ENCODE measurements around the gene CELA2A.
"Not testable (repeated sequence)": the region's sequence is repeated elsewhere in the genome, so short reads cannot be mapped to it uniquely, and the experiment has no call there.

CELA2A gene

GRCh38 chr1:15425521-15425920 lies 31.0 kb upstream of the CELA2A start:
- DNase-seq: no peak

- DNase-seq: no peak
These were observed 30.6 kb upstream of the CELA2A start for GRCh38 chr1:15425958-15426357.

DNA sequence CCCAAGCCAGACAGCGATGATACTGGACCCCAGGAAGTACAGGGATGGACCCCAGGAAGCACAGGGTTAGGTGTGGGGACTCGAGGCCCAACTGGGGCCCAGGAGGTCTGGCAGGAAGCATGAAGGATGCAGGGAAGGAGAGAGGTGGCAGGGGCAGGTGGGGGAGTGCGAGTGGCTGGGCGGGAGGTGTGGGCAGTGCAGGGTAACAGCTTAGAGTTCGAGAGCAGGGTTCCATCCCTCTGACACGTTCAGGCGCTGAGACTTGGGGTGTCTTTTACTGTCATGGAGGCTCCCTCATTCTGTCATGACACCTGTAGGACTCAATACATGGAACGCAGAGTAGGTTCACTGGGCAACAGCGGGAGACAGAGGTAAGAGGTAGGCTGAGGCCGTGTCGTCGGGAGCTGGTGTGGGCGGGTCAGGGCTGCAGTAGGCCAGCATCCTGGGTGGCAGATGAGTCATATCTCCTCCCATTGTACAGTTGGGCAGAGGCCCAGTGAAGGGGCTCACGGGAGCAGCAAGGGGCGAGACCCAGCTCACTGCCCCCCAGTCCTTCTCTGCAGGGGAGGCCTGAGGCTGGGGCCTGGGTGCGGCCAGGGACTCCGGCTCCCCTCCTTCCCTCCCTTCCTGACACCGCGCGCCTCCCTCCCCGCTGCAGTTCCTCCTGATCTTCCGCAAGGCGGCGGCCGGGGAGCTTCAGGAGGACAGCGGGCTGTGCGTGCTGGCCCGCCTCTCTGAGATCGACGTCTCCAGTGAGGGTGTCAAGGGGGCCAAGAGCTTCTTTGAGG lies 29.8 kb upstream of the CELA2A start:
- DNase-seq: peak; percentile 58

DNA sequence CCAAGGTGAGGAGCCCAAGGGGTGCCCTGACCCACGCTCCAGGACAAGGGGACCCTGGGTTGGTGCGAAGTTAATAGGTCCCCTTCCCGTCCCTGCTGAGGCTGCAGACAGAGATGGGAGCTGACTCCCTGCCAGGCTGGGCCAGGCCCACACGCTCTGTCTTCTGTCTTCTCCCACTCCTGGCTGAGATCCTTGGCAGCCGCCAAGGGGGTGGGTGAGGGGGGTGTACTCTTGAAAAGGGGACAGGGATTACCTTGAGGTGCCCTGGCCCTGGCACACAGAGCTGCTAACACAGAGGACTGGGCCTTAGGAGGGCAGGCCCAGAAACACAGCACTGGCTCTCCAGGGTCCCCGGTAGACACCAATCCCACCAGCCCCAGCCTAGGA lies 29.3 kb upstream of the CELA2A start:
- DNase-seq: no peak

DNA sequence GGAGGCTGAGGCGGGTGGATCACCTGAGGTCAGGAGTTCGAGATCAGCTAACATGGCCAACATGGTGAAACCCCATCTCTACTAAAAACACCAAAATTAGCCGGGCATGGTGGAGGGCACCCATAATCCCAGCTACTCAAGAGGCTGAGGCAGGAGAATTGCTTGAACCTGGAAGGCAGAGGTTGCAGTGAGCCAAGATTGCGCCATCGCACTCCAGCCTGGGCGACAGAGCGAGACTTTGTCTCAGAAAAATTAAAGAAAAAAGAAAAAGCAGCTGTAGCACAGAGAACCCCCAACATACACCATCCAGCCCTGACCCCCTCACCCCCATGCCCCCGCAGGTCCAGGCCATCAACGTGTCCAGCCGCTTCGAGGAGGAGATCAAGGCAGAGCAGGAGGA lies 28.3 kb upstream of the CELA2A start:
- DNase-seq: not testable (repeated sequence)

DNA sequence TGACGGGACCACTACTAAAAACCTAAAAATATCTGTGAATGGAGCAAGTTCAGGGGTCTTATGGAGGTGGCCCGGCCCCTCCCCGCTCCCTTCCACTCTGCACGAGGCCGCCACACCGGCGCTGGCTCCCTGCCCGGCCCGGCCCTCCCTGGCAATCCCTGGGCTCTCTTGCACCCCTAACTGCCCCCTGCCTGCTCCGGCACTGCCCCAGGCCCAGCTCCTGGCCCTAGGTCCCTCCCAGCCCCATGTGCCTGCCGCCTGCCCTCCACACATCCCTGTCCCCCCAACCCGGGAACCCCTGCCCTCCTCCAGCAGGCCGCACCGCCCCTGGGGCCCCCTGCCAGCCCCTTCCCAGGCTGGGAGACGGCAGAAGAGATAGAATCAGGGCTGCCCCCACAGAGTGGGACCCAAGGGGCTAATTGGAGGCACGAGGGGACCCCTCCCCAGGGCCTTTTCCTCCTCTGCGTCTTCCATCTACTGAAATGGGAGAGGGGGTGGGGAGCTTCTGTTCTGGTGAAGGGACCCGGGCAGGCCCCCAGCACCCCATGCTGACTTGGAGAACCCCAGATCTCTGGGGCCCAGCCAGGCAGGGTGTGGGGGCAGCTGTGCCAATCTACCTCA lies 27.6 kb upstream of the CELA2A start:
- DNase-seq: no peak

DNA sequence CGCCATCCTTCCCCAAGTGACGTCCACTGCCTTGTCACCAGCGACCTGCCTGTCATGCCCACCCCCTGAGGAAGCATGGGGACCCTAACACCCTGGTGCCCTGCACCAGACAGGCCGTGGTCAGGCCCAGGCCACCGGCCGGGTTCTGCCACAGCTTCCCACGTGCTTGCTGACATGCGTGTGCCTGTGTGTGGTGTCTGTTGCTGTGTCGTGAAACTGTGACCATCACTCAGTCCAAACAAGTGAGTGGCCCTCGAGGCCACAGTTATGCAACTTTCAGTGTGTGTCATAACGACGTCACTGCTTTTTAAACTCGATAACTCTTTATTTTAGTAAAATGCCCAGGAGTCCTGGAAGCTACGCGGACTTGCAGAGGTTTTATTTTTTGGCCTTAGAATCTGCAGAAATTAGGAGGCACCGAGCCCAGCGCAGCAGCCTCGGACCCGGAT lies 26.8 kb upstream of the CELA2A start:
- DNase-seq: no peak

DNA sequence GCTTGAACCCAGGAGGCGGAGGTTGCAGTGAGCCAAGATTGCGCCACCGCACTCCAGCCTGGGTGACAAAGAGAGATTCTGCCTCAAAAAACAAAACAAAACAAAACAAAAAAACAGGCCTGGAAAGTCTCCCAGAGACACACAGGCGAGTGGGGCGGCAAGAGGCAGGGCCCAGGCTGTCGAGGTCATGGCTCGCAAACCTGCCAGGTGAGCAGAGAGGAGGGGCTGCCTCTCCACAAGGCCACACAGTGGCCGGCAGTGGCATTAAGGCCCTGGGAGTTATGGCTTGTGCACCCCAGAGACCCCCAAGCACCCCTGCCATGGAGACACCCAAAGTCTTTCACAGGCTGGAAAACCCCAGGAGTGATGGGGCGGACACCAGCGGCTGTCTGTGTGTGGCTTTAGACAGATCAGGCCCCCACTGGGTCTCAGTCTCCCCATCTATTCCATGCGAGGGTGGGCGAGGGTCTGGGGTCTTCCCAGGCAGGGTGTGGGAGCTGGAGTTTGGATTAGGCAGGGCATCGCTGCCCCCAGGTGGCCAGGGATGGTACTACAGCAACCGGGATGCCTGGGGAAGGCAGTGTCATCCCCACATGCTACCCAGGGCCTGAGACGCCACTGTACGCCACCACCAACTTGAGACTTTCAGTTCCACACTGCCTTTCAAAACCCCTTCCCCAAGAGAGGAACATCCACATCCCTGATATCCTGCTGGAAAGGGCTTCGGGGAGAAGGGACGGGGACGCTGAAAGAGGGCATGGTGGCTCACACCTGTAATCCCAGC lies 25.6 kb upstream of the CELA2A start:
- peak; percentile 41 for DNase-seq

DNA sequence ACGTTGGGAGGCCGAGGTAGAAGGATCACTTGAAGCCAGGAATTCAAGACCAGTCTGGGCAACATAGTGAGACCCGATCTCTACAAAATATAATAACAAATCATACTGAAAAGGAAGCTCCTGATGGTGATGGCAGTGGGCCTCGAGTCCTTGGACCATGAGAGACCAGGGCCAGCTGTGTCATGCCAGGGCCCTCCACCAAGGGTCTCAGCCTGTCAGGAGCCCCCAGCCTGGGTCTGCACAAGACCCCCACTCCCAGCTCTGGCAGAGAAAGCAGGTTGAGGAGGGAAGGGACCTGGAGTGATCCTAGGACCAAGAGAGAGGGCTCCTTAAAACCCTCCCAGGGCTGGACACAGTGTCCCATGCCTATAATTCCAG lies 25.0 kb upstream of the CELA2A start:
- DNase-seq: no peak

DNA sequence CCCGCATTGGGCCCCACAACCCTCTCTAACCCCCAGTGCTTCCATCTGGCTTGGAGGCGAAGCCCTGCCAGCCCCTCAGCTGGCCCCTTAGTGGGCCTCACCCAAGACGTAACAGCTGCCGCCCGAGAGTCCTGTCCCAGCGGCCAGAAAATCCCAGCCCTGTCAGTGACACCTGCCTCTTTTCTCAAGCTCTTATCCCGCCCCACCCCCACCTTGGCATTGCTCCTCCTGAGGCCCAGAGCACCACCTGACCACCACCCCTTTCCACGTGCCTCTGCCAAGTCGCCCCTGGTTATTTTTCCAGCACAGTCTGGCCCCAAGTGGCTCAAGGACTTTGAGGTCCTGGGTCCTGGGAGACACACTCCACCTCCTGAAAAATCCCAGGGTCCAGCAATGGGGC lies 24.2 kb upstream of the CELA2A start:
- no peak for DNase-seq

DNA sequence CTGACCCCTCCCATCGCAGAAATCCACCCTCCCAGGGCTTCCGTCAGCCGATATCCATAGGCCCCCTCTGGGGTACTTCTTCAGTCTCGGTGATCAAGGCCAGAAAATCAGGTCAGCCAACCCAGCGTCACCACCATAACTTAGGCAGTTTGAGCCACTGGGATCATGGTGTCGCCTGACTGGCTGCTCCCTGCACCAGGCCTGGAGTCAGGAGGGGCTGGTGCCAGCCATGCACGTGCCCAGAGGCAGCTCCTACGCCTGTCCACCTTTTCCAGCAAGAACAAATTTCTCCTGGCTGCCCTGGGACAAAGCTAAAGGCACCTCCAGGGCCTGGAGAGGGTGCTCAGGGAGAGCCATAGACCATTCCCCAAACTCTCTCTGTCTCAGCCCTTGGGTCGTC lies 23.1 kb upstream of the CELA2A start:
- no peak for DNase-seq

DNA sequence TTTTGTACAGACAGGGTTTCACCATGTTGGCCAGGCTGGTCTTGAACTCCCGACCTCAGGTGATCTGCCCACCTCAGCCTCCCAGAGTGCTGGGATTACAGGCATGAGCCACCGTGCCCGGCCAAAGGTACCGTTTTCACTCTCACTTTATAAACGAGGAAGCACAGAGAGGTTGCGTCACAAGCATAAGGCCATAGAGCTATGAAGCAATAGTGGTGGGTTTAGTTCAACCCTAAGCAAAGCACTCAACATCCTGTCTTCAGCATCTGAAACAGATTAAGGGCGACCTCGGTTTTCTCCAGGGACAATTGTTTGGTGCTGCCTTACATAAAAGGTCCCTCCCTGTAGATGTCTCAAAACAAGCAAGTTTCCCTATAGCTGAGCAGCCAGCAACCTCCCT lies 21.8 kb upstream of the CELA2A start:
- DNase-seq: not testable (repeated sequence)

DNA sequence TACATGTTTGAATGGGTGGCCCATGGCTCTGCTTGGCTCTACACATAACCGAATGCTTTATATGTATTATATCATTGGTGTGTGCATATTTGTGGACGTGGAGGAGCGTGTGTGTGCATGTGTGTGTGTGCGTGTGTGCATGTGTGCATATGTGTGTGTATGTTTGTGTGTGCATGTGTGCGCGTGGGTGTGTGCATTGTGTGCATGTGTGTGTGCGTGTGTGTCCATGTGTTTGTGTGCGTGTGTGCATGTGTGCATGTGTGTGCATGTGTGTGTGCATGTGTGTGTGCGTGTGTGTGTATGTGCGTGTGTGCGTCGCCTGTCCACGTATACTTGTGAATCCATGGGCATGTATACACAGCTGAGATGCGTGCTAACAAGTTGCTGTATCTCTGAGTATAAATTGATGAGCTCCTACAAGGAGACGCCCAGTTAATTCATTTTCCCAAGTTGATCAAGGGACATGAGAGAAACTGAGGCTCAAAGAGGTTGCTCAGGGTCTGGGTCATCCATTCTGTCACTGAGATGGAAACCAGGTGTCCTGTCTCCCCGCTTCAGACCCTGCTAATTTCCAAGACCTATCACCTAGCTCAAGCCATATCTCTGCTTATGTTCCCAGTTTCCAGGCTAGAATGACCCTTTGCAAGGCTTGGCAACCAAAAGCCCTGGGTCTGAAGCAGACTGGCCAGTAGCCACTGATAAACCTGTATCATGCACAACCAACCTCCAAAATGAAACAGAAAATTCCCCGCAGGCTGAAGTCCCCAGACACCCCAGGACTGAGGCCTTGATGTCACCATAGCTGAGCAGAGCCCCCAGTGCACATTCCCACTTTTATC lies 21.1 kb upstream of the CELA2A start:
- DNase-seq: no peak

DNA sequence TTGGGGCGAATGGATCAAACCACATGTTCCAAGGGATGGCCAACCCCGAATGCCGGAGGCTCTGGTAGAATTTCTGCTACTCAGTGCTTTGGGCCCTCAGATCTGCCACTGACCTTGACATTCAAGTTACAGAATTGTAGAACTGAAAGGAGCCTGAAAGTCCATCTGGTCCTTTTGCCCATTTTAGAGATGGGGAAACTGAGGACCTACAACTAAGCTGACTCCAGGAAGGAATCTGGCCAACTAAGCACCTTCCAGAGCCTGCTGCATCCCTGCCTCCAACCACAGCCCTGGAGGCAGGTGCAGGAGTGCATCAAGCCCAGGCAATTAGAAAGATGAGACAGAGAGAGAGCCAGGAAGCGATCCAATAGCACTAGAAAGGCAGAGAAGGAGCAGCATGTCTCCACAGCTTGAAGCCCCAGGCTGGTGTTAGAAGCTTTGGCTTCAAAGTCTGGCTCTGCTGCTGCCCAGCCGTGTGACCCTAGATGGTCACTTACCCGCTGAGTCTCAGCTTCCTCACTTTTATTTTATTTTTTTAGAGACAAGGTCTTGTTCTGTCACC lies 19.6 kb upstream of the CELA2A start:
- DNase-seq: no peak

DNA sequence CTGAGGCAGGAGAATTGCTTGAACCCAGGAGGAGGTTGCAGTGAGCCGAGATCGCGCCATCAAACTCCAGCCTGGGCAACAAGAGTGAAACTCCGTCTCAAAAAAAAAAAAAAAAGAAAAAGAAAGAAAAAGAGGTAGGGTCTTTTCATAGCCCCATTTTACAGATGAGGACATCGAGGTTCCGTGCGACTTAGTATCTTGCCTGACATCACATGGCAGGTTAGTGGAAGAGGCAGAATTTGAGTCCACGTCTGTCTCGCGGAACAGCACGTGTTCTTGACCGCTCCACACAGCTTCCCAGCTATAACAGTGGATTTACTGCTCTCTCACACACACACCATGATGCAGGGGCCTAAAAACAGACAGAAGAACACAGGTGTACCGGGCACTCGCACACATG lies 17.2 kb upstream of the CELA2A start:
- DNase-seq: no peak

DNA sequence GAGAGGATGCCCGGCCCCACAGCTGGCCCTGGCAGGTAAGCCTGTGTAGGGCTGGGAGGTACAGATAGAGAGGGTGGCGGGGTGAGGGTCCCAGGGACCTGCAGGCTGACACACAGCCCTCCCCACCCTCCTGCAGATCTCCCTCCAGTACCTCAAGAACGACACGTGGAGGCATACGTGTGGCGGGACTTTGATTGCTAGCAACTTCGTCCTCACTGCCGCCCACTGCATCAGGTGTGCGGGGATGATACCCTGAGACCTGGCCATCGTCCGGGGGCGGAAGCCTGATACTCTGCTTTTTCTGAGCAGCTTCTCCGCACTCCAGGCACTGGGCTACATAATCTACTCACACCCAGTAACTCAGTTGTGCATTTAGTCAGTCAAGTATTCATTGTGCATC lies 16.2 kb upstream of the CELA2A start:
- no peak for DNase-seq

DNA sequence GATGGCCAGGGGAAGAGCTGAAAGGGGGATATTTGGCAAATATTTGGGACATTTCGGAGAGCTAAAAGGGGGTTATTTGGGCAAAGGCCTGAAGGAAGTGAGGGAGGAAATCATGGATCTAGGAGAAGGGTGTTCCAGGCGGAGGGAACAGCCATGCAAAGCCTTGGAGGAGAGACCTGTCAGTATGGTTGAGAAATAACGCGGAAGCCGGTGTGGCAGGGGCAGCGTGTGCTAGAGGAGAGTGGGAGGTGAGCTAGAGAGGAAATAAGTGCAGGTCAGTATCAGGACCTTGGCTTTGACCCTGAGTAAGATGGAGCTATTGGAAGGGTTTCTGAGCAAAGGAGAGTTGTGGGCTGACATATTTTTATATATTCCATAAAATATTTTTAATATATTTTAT lies 15.3 kb upstream of the CELA2A start:
- no peak for DNase-seq

DNA sequence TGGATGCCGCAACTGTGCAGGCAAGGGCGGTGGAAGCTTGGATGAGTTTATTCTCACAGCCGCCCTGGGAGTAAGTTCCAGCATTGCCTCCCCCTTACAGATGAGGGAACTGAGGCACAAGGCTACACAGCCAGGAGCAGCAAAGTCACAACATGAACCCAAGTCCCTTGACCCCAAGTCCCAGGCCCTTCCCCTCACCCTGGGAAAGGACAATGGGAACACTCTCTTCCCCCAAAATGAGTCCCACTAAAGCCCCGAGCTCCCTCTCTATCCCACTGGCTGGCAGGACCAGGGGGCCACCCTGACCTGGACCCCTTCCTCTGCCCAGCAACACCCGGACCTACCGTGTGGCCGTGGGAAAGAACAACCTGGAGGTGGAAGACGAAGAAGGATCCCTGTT lies 14.4 kb upstream of the CELA2A start:
- no peak for DNase-seq

- DNase-seq: no peak
These were observed 13.8 kb upstream of the CELA2A start for GRCh38 chr1:15442759-15443158.

GRCh38 chr1:15443281-15443680 lies 13.3 kb upstream of the CELA2A start:
- no peak for DNase-seq

DNA sequence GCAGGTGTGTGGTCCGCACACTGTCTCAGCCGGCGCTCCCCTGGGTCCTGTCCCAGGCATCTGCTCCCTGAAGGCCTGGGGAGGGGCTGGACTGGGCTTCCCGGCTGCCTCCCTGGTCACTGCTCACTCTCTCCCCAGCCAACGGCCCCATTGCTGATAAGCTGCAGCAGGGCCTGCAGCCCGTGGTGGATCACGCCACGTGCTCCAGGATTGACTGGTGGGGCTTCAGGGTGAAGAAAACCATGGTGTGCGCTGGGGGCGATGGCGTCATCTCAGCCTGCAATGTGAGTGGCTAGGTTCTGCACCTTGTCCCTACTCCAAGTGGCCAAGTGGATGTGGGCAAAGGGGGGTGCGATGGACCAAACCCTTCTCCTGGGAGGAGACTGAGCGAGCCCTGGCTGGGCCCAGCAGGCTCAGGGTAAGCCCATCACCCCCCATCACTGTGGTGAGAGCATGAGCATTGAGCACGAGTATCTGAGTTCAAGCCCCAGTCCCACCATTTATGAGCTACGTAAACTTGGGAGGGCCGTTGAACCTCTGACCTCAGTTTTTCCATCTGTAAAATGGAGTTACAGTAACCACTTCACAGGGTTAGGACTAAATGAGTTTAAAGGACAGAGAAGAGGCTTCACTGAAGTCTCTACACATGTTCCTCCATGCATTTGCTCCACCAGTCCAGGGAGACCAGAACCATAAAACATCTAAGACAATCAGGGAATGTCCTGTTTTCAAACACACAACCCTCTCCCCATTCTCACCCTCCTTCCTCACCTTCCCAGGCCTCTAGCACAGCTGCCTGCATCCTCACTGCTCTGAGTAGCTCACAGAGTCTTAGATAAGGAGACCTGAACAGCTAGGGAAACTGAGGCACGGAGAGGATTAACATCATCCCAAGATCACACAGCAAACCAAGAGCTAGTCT lies 11.8 kb upstream of the CELA2A start:
- DNase-seq: no peak
